ENCODE measurements around the gene RASSF7. TPM values are rescaled to one million over a fixed set of nuclear protein-coding genes. Genes with fewer than 3 reads are reported as not detected.
A peak's percentile ranks its signal among the peaks of the same experiment; 100 is the strongest.

RASSF7 gene
- total and polyA plus RNA-seq, 8 donors: 17.6 to 253 (median 29.5) TPM

DNA sequence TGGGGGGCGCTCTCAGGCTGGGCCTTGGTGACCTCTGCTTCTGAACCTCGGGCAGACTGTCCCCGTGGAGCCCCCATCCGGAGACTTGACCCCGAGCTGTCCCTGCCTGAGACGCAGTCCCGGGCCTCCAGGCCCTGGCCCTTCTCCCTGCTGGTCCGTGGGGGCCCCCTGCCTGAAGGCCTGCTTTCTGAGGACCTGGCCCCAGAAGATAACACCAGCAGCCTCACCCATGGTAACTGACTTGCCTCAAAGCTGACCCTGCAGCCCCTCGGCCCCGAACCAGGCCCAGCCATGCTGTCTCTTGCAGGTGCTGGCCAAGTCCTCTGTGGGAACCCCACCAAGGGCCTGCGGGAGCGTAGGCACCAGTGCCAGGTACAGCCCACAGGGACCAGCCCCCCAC, 9.2 kb upstream of the RASSF7 start:
- H3K27ac ChIP-seq: no peak overlapping the region
- H3K4me1 ChIP-seq: peaks cover 0 to 8% (median 7%) of the 10 kb centered on the region in 3 donors
- DNase-seq: peak in 2 of 6 donors; percentile 31 to 79
- no peak for ATAC-seq
- H3K9me3 ChIP-seq: no peaks in the 10 kb centered on the region
- H3K27me3 ChIP-seq: no peaks in the 10 kb centered on the region
- TF ChIP-seq, protein P1, sequence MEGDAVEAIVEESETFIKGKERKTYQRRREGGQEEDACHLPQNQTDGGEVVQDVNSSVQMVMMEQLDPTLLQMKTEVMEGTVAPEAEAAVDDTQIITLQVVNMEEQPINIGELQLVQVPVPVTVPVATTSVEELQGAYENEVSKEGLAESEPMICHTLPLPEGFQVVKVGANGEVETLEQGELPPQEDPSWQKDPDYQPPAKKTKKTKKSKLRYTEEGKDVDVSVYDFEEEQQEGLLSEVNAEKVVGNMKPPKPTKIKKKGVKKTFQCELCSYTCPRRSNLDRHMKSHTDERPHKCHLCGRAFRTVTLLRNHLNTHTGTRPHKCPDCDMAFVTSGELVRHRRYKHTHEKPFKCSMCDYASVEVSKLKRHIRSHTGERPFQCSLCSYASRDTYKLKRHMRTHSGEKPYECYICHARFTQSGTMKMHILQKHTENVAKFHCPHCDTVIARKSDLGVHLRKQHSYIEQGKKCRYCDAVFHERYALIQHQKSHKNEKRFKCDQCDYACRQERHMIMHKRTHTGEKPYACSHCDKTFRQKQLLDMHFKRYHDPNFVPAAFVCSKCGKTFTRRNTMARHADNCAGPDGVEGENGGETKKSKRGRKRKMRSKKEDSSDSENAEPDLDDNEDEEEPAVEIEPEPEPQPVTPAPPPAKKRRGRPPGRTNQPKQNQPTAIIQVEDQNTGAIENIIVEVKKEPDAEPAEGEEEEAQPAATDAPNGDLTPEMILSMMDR (IDR thresholded peaks at IDR 0.05): no peak
- H3K36me3 ChIP-seq: no peaks in the 10 kb centered on the region
- no peak overlapping the region for H3K4me3 ChIP-seq
- no peak for FAIRE-seq
- 79 to 81% methylated on average over 10 to 12 of the region's 12 CpGs for WGBS, 2 donors
- intact Hi-C loops (cut with DNase I): loop anchor here in 1 of 3 donors (10.0 kb wide), 1 partner anchor 173 kb away; no protein-coding TSS in a partner anchor

DNA sequence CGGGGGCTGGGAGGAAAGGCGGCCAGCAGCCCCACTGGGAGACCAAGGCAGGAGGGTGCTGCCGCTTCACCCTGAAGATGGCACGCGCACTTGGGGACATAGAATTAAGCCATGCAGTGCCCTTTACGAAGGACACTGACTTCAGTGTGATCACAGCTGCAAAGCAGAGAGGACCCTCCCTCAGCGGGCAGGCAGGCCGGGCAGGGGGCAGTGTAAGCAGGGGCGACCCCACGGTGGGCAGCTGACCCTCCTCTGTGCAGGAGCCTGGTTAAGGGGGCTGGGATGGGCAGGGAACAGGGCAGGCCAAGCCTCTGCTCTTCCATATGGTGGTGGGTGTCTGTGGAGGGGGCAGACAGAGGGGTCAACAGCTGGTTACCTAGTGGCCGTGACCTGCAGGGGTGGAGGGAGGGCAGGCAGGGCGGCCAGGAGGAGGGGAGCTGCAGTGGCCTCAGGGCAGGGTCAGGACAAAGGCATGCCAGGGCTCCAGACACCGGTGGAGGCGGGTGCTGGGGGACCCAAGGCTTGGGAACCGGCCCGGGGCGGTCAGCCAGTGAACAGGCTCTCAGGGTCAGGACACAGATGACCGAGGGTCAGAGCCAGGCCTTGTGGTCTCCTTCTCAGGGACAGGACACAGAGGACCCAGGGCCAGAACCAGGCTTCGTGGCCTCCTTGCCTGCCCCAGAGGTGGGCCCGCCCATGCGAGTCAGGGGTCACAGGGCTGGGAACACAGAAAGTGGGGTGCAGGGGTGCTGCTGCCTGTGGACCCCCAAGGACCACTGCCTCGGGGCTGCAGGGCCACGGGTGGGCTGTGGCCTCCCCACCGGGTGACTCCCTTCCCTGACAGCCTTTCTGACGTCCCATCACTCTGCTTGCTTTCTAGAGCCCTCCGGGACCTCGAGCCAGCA, 7.4 kb upstream of the RASSF7 start:
- Histone ChIP-seq H3K9me3 (no peaks in the 10 kb centered on the region), H3K27ac (no peak overlapping the region), H3K27me3 (no peaks in the 10 kb centered on the region), H3K4me3 (no peak overlapping the region), H3K36me3 (no peaks in the 10 kb centered on the region), H3K4me1 (peaks cover 0 to 8% (median 7%) of the 10 kb centered on the region in 3 donors)
- FAIRE-seq: no peak
- DNase-seq: peak in 2 of 6 donors; percentile 51 to 81
- TF ChIP-seq, protein P1 (IDR thresholded peaks at IDR 0.05): no peak
- WGBS, 2 donors: 70 to 74% methylated on average over 26 to 27 of the region's 27 CpGs
- intact Hi-C loops (cut with DNase I): loop anchor here in 1 of 3 donors (10.0 kb wide), 1 partner anchor 171 kb away; no protein-coding TSS in a partner anchor
- no peak for ATAC-seq

DNA sequence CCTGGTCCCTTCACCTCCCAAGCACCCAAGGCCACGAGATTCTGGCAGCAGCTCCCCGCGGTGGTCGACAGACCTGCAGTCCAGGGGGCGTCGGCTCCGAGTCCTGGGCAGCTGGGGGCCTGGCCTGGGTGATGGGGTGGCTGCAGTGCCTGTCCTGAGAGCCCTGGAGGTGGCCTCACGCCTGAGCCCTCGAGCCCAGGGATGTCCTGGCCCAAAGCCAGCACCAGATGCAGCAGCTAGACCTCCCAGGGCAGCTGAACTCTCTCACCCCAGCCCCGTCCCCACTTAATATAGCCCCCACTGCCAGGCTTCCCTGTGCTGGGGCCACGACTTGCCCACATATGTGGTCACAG, 6.8 kb upstream of the RASSF7 start:
- intact Hi-C loops (cut with DNase I): loop anchor here in 1 of 3 donors (10.0 kb wide), 1 partner anchor 171 kb away; no protein-coding TSS in a partner anchor
- FAIRE-seq: no peak
- no peaks in the 10 kb centered on the region for H3K27me3 ChIP-seq

DNA sequence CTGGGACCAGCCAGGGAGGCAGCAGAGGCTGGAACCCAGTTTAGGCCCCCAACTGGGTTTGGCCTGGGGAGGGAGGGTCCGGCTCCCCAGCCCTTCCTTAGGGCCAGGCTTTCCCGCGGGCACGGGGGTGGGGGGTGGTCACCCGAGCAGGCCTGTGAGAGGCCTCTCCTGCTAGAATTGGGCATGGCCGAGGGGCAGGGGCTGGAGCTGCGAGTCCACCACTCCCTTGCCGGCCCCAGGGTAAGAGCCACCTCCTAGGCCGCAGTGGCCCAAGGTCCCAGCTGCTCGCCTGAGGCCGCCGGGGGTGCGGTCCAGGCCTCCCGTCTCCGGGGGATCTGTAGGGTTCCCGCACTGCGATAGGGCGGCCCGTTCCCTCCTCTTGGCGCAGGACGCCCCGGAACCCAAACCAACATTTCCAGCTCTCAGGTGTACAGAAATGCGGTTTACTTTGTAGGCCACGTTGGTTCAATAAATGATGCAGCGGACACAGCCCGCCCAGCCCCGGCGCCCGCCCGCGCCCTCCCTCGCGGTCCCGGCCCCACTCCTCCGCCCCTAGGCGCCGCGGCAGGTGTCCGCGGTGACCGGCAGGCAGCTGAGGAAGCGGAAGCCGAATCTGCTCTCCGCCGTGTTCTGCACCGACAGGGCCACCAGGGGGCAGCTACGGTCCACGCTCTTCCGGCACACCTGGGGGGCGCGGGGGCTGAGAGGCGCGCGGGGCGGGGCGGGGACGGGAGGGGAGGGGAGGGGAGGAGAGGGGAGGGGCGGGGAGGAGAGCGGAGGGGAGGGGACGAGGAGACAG, 6.1 kb upstream of the RASSF7 start:
- FAIRE-seq (no peak), DNase-seq (peak; percentile 68 to 90 (median 85)), ATAC-seq (peak; percentile 78 to 89 (median 84))
- H3K27ac ChIP-seq: peak overlapping the region in 2 of 4 donors; percentile 35 to 41
- intact Hi-C loops (cut with DNase I): loop anchor here in 2 of 3 donors (5.0 to 10.0 kb wide), 2 partner anchors 168 to 170 kb away; no protein-coding TSS in a partner anchor
- H3K36me3 ChIP-seq: no peaks in the 10 kb centered on the region
- peak overlapping the region; percentile 23 to 57 (median 51) for H3K4me3 ChIP-seq
- WGBS, 2 donors: 2 to 5% methylated on average over 32 to 56 of the region's 60 CpGs
- H3K9me3 ChIP-seq: no peaks in the 10 kb centered on the region
- H3K4me1 ChIP-seq: peaks cover 0 to 8% (median 7%) of the 10 kb centered on the region in 3 donors
- H3K27me3 ChIP-seq: no peaks in the 10 kb centered on the region
- TF ChIP-seq, protein P1 (IDR thresholded peaks at IDR 0.05): peak; percentile 31 to 58 (median 44)

More for the DNA sequence above, 6.8 kb upstream of the RASSF7 start:
- TF ChIP-seq, protein P1 (IDR thresholded peaks at IDR 0.05): no peak
- no peak overlapping the region for H3K27ac ChIP-seq
- H3K4me1 ChIP-seq: peaks cover 0 to 8% (median 7%) of the 10 kb centered on the region in 3 donors
- DNase-seq (peak in 1 of 6 donors; percentile 72), ATAC-seq (peak in 2 of 4 donors; percentile 0 to 2)
- H3K9me3 ChIP-seq: no peaks in the 10 kb centered on the region
- H3K4me3 ChIP-seq: peak overlapping the region in 1 of 4 donors; percentile 54
- WGBS, 2 donors: 34 to 35% methylated on average over 10 to 11 of the region's 11 CpGs
- H3K36me3 ChIP-seq: no peaks in the 10 kb centered on the region
